GM18873 (cell line): Measurements from ENCODE around the gene RGS10.
A peak's percentile ranks its signal among the peaks of the same experiment; 100 is the strongest.

ENCODE experiments used
- ATAC-seq: cut with Tn5 transposase; IDR thresholded peaks from one replicate; pipeline ENCODE4 v1.9.1; 2021; ENCODE audit warnings: mild to moderate bottlenecking, moderate library complexity, moderate number of reproducible peaks; ENCODE audit not compliant: unreplicated experiment, low FRiP score

Gene RGS10

GRCh38 chr10:119520283-119520682, 22.2 kb downstream of the RGS10 start:
- no peak for ATAC-seq

DNA sequence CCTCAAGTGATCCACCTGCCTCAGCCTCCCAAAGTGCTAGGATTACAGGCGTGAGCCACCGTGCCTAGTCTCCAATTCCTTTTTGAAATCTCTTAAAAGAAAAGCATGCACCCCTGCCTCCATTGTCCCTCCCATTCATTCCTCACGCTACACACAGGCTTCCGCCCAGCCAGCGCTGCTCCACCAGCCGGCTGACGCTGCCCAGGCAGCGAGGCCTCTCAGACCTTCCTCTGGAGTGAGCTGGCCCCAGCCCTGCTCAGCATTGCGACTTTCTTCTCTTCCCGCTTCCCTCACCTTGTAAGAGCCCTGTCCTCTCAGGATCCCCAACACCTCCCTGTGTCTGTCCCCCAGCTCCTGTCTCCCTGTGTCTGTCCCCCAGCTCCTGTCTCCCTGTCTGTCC, 23.6 kb downstream of the RGS10 start:
- ATAC-seq = no peak

GRCh38 chr10:119518176-119518575, 24.3 kb downstream of the RGS10 start:
- ATAC-seq = peak; percentile 16

DNA sequence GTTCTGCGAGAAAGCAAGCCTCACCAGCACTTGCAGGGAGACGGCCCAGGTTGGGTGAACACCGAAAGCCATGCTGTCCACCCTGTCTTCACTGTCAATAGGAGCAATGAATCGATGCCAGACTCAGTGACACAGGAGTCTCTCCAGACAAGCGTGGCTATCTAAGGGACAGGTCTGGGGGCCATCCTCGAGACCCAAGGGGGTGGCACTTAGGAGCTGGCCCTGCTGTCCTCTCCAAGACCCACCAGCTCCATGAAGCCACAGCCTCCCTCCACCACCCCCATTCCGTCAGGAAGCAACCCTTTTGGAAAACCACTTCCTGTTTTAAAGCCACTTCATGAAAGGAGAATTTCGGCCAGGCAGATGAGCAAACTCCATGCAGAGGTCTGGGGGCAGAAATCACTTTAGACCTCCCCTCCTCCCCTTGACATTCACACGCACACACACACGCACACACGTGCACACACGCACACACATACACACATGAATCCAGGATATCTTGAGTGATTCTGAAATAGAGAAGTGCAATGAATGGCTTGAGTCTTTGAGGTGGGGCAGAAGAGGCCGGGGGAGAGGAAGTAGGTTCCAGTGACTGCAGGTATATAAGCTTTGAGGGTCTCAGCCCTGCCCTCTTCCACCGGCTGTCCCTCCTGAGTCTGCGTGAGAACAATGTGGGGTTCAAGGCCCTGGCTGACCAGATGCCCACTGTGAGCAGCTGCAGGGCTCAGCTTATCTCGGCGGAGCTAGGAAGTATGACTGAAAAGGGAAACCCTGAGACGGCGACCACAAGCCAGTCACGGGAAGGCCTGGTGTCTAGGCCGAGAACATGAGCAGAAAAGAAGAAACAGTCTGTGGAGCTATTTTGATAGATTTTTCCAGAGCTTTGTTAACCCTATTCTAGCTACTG, 25.0 kb downstream of the RGS10 start:
- peak; percentile 63 for ATAC-seq

GRCh38 chr10:119516381-119517234, 25.9 kb downstream of the RGS10 start:
- ATAC-seq = peak; percentile 71

GRCh38 chr10:119515511-119516045, 26.9 kb downstream of the RGS10 start:
- no peak for ATAC-seq

GRCh38 chr10:119514819-119515218, 27.7 kb downstream of the RGS10 start:
- ATAC-seq = no peak

DNA sequence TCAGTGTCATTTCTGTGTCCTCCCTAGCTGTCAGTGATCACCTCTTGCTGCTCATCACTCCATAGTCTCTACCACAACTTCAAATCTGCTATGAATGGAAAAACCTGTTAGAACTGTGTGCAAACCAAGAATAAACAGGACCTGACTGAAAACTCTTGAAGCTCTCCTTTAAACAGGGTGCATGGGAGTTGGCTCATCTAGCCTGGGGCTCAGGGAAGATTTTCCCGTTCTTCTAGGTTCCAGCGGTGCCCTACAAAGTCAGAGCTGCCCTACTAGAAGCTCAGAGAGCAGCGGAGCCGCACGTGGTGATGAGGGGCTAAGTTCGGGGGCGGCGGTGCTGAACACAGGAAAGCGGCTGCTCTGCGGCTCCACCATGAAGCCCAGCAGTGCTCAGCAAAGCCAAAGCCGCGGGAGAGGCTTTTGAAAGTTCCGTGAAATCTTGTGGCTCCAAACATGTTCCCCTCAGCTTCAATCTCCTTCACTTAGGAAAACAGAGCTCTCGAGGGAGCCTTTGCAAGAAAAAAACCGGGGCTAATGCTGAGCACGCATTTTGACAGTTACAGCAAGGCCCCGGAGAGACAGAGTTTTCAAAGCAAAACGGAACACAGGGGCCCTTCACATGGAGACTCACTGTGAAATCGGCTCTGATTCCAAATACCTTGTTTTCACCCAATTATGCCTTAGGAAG, 30.5 kb downstream of the RGS10 start:
- no peak for ATAC-seq

- no peak for ATAC-seq
These were observed 32.5 kb downstream of the RGS10 start for GRCh38 chr10:119509909-119510451.

- no peak for ATAC-seq
These were observed 35.4 kb downstream of the RGS10 start for GRCh38 chr10:119507115-119507514.

DNA sequence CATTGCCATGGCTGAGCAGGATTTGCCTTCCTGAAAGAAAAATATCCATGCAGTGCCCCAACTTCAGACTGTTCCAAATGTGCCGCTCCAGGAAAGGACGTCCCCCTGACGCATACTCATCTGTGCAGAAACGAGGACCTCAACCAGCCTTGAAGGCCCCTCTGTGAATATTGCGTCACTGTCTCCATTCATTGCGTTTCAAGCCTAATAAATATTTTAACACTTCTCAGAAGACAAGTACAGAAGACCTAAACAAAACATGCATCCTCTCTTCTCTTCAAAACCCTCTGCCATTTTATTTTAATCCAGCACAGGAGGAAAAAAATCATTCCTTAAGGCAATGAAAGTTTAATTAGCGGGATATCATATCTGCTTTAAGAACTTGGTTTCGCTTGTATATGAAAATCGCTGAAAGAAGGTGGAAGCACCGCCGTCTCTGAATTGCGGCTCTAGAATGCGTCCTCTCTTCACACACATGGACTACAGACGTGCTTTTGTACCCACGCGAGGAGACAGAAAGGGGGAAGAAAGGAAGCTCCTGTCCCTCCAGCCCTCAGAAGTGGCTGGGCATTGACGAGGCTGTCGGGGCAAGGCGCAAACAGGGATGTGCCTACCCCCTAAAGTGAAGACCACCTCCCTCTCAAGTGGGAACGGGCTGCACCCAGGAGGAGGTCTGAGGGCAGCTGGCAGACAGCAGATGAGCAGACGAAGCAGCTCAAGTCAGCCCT, 36.8 kb downstream of the RGS10 start:
- no peak for ATAC-seq

- no peak for ATAC-seq
These were observed 37.4 kb downstream of the RGS10 start for GRCh38 chr10:119505131-119505551.

DNA sequence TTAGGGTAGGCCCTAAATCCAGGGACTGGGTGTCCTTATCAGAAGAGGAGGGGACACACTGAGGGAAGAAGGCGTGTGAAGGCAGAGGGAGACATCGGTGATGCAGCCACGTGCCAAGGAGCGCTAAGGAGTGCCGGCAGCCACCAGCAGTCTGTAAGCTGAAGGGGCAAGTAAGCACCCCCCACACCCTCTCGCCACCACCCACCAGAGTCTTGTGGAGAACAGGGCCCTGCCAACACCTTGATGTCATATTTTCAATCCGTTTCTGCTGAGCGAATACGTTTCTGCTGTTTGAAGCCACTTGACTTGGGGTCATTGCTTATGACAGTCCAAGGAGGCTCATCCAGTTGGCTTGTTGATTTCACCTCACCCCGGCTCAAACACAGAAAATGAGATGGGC, 37.9 kb downstream of the RGS10 start:
- ATAC-seq = no peak

DNA sequence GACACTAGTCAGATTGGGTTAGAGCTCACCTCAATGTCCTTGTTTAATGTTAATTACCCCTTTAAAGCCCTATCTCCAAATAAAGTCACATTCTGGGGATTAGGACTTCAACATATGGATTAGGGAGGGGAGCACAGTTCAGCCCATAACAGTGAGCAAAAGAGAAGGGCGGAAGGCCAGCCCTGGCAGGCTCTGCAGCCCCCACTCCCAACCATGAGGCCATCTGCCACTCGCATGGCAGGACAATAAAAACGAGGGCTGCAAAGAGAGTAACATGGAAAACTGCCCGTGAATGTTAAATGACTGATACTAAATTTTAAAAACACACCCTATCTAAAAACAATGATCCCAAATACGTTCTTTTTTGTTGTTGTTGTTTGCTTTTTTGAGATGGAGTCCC, 38.7 kb downstream of the RGS10 start:
- no peak for ATAC-seq

DNA sequence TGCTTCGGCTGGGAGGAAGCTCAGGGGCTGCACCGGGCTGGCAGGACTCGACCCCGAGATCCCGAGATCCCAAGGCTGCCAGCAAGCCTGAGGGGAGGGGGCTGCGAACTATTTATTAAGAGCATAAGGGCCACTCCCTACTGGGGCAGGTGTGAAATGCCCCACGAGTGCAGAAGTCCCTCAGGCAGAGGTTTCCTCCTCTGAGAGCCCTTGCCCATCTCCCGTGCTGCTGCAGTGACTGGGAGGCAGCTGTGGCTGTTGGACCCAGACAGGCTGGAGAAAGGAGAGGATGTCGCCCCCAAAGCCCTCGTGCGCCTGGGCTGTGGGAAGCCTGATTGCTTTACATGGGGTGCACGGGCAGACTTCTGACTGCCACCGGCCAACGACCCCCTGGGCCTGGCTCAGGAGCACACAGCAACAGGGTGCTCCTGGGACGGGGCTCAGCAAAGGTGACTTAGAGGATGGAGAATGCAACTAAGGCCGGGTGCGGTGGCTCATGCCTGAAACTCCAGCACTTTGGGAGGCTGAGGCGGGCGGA, 39.8 kb downstream of the RGS10 start:
- ATAC-seq = no peak

DNA sequence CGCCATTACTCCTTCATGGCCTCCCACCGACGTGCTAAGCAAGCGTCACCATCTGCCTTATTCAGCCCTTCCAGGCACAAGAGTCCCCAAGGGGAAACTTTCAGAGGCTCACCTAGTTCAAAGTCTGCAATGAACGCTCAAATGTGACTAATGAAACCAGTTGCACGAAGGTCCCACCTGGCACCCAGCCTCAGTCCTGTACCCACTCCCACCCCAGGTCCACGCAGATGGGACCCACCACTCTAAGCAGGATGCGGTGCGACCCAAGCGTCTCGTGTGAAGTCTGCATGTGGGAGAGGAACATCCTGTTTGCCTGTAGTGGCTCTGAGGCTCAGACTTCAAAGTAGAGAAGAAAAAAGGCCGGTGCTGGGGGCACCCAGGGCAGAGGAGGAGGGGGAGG, 40.3 kb downstream of the RGS10 start:
- no peak for ATAC-seq

DNA sequence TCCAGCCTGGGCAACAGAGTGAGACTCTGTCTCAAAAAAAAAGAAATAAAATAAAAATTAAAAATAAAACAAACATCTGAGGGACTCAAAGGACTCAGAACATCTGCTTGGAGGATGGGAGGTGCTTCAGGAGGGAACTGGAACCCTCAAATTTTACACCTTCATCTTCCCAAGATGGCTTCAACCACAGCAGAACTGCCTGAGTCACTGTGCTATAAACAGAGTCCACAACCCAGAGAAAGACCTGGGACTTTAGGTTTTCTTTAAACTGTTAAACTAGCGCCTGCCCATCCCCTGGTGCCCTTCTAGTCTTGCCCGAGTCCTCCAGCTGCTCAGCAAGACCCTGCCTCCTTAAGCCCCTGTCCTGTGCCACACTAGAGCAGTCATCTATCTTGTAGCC, 40.8 kb downstream of the RGS10 start:
- no peak for ATAC-seq

DNA sequence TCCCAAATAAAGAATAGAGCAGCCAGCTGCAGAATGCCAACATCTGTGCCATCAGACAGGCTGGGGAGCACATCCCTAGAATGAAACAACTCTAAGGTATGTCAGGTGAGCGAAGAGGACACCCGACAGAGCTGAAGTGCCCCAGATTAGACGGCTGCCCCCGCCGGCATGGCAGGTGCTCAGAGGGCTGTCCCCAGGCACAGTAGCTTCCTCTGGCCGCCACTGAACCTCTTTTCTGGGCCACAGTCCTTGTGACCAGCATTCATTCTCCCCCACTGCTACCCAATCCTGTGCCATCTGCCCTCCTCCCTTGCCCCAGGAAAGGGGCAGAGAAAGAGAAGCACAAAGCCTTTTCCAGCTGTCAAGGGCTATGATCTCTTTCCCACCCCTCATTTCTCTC, 41.7 kb downstream of the RGS10 start:
- ATAC-seq = no peak

DNA sequence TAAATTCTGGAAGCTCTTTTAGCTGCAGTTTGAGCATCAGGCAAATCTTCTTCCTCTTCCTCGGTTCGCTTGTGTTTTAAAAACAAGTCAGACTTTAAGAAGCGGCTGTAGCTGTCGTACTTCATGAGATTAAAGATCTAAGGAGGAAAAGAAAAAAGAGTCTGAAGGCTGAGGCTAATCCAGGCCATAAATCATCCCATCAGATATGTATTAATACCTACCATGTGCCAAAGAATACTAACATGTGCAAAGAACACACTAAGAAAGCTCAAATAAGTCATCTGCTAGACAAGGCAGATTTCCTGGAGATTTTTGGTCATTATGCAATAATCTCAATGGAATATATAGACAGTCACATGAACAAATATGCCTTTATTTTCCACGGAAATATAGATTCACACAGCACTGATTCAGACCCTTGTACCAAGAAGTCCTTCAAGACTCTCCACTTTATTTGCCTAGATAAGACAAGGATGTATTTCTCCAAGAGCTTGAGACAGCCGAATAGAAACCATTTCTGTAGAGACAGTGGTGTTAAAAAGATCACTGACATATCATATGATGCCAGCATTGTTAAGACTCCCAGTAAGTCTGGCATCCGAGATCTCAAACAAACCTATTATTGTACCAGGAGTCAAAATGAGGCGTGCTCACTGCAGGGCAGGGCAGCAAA, 42.3 kb downstream of the RGS10 start:
- ATAC-seq = no peak
